T follicular helper cell (primary cell): ENCODE measurements around the gene ERN1.

Experiments used
- DNase-seq: peaks from one replicate; pipeline ENCODE4 v3.0.0-alpha.2; 2020; ENCODE audit warnings: low read depth

Gene ERN1

DNA sequence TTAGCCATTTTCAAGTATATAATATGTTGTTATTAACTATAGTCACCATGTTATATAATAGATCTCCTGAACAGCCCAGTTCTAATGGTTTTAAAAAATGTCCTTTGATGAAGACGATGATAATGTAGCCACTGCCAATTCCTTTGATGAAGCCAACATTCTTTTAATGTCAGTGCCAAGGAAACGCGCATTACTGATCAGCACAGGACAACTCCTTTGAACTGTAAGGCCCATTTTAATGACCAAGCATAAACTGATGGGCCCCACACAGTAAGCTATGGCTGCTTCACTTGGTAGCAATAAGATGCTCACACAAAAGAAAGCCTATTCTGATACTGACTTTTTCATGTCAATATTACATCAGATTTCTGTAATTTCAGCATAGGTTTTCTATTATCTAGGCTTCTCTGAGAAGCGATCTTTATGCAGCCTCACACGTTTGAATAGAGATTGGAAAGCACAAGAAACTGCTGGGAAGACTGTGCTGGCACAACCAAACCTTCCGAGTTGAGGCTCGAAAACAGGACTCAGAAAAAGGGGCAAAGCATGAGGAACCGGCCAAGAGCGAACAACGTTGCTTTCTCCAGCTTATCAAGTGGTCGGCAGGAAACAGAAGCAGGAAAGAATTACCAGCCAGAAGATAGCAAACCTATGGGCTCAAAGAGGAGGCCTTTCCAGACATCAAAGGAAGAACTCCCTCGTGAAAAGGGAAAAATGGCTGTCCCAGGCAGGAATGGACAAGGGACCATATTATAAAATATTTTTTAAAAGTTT lies 19.4 kb downstream of the ERN1 start:
- DNase-seq = no peak

DNA sequence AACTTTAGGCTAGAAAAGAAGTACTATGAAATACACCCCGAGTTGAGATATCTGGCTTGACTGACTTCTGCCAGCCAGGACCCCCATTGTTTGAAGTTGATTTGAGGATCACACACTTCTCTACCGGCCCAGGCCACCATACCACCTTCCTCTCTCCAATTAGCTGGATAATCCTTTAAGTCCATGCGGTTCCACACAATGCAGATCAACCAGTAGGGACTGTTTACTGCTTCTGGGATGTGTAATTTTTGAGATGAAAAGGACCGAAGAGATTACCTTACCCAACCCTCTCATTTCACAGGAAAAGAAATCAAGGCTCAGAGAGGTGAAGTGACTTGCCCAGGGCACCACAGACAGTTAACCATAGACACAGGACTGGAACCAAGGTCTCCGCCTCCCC lies 20.5 kb downstream of the ERN1 start:
- no peak for DNase-seq

- DNase-seq = no peak
Observed at GRCh38 chr17:64107500-64108236, 22.3 kb downstream of the ERN1 start.

DNA sequence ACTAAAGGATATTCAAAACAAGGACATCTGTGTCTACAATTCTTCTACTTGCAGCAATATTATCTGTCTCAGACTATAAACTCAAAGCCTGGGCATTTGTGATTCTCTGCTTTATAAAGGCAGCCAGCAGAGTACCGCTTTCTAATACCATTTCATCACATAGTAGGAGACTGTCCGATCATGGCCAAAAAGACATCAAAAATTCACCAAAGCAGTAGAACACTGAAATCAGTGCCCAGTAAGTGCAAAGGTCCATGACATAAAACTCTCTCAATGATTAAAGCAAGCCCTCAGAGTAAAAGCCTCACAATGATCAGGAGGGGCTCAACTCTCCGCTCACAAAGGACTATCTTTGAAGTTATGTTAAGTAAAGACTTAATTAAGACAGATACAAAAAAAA lies 23.0 kb downstream of the ERN1 start:
- DNase-seq = no peak

GRCh38 chr17:64103391-64104364 lies 26.3 kb downstream of the ERN1 start:
- no peak for DNase-seq

GRCh38 chr17:64102627-64103390 lies 27.1 kb downstream of the ERN1 start:
- no peak for DNase-seq

DNA sequence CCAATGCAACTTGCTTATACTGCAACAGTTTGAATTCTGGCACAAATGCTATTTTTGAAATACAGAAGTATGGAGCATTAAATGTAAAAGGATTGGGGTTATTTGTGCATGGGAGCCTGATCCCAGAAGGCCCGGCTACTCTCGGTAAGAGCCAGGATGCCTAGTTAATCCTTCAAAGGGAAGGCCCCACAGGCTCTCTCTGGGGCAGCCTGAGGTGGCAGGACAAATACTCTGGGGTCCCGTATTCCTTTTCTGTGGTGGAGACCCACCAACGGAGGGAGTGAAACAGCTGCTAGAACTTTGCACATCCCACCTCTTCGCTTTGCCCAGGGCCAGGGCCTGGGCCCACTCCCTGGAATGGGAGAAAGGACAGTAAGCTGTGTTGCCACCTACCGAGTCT lies 30.4 kb downstream of the ERN1 start:
- no peak for DNase-seq

- no peak for DNase-seq
Observed at GRCh38 chr17:64097196-64097936, 32.6 kb downstream of the ERN1 start.

DNA sequence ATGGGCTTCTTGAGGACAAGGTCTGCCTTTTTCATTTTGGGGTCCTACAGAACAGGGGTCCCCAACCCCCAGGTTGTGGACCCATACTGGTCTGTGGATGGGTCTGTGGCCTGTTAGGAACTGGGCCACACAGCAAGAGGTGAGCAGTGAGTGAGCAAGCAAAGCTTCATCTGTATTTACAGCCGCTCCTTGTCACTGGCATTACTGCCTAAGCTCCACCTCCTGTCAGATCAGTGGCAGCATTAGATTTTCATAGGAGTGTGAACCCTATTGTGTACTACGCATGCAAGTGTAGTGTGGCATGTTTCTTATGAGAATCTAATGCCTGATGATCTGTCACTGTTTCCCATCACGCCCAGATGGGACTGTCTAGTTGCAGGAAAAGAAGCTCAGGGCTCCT lies 33.9 kb downstream of the ERN1 start:
- no peak for DNase-seq

- DNase-seq = no peak
Observed at GRCh38 chr17:64095144-64095882, 34.6 kb downstream of the ERN1 start.

DNA sequence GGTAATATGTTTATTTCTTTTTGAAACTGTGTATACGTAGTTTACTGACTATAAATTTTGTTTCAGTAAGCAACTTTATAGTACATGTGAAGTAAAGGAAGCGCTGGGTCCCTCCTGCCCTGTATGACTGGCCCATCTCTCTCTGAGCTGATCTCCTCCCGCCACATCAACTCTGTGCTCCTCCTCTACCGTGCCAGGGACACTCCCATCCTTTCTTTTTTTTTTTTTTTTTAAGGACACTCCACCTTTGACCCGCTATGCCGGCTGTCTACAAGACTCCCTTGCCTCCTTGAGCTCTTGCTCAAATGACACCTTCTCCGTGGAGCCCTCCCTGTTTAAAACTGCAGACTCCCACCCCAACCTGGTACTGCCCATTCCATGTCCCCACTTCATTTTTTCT lies 35.5 kb downstream of the ERN1 start:
- no peak for DNase-seq

DNA sequence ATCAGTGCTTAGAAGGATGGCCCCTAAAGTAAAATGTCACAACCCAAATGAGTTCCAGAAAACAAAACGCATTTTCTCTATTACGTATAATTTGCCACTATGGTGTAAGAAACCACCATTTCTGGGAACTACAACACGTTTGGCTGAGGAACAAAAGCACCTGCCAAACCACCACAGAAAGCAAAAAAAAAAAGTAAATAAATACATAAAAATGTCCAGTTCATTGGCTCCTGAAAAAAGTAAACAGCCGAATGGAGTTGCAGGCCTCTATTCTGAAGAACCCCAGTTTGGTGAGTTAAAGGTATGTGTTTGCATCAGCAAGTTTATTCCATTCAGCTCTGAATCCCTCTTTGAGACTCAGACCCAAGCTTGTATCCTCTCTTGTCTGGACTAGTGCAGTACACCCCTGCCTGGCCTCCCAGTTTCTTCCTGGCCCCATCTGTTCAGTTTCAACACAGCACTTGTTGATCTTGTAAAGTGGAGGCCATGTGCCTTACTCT lies 36.9 kb downstream of the ERN1 start:
- DNase-seq = no peak

- no peak for DNase-seq
Observed at GRCh38 chr17:64092113-64092512, 37.8 kb downstream of the ERN1 start.

DNA sequence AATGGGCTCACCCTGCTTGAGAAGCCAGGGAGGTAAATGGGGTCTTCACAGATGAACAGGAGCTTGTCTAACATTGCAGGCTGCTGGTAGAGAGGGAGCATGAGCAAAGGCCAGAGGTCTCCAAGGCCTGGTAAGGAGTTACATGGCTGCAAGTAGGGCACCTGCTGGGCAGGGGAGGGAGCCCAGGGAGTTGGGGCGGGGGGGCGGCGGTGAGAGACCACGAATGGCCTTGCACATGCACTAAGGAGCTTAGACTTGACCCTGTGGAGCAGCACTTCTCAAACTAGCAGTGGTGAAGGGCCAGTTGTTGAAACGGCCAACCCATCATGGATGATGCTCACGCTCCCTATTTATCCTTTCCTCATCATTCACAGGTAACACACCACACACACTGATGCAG lies 38.4 kb downstream of the ERN1 start:
- DNase-seq = no peak

DNA sequence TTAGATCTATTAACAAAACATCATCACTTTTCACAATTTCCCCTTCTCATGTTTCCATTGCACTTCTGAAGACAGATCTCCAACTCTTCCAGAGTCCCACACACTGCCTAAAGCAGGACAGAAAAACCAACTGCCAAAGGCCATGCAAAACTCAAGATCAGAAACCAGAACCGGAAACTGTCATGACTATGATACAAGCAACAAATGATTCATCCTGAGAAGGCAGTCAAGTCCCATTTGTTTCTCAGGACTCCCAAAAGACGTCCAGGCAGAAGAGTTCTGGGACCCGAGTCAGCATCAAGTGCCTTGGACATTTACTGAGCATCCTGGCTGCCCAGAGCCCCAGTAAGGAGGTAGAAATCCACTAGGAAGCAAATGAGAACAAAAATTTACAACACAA lies 38.8 kb downstream of the ERN1 start:
- no peak for DNase-seq

DNA sequence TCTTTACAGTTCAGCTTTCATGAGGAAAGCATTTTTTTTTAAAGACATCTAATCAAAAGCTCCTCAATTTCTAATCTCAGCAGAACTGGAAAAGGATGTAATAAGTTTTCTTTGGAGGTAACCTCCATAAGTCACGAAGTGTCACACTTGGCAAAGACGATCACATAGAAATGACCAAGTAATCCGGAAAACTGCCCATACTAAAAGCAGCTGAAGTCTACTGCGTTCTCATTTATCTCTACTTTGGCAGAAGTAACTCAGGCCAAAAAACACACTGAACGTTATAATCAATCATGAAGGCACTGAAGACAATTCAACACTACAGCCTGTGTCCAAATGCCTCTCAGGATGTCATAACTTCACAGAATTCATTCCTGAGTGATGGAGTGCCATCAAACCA lies 39.8 kb downstream of the ERN1 start:
- DNase-seq = no peak

DNA sequence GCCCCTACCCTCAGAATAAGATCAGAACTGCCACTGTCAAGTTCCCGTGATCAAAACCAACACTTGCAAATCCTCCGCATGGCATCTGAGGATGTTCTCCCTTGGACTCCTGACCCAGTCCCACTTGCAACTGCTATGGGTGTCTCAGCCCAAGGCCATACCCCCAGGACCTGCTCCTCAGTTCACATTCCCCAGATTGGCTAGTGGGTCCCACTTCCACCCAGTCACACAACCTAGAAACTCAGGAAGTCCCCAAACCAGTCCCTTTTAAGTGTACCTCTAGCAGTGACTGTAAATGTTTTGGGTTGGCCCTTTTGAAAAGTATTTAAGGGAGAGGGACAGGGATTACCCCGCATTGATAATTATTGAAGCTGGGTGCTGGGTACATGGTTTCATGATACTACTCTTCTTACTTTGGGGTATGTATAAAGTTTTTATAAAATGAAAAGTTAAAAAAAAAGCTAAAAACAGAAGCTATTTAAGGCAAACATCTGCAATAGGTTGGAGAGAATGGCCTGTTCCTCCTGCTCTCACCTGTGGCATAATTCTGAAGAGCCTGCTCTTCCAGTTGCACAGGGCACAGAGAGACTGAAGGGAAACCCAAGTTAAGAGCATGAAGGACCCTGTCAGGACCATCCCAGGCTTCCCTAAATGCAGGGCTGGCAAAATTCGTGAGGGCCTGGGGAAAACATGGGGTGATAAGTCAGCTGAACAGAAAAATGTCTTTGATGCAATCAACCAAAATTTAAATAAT lies 42.5 kb downstream of the ERN1 start:
- DNase-seq = no peak

- no peak for DNase-seq
Observed at GRCh38 chr17:64085650-64086005, 44.3 kb downstream of the ERN1 start.

DNA sequence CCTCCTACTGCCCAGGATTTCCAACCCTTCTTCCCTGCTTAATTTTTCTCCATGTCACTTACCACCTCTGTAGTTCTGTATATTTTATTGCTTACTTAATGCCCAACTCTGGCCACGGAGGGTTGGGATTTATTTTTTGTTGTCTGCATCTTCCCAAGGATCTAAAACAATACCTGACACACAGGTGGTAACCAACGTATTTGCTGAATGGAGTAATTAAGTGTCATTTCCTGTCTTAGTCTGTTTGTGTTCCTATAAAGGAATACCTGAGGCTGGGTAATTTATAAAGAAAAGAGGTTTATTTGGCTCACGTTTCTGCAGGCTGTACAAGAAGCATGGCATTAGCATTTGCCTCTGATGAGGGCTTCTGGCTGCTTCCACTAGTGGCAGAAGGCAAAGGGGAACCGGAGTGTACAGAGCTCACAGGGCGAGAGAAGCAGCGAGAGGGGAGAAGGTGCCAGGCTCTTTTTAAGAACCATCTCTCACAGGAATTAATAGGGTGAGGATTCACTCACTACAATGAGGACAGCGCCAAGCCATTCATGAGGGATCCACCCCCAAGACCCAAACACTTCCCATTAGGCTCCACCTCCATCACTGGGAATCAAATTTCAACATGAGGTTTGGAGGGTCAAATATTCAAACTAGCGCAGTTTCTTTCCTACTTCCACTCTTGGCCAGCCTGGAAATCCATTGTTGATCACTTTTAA lies 44.8 kb downstream of the ERN1 start:
- no peak for DNase-seq
